Measurements from ENCODE around the gene PCSK7.

GRCh38 chr11:117171007-117171403 lies 60.9 kb downstream of the PCSK7 start:
- TF ChIP-seq, protein P1, sequence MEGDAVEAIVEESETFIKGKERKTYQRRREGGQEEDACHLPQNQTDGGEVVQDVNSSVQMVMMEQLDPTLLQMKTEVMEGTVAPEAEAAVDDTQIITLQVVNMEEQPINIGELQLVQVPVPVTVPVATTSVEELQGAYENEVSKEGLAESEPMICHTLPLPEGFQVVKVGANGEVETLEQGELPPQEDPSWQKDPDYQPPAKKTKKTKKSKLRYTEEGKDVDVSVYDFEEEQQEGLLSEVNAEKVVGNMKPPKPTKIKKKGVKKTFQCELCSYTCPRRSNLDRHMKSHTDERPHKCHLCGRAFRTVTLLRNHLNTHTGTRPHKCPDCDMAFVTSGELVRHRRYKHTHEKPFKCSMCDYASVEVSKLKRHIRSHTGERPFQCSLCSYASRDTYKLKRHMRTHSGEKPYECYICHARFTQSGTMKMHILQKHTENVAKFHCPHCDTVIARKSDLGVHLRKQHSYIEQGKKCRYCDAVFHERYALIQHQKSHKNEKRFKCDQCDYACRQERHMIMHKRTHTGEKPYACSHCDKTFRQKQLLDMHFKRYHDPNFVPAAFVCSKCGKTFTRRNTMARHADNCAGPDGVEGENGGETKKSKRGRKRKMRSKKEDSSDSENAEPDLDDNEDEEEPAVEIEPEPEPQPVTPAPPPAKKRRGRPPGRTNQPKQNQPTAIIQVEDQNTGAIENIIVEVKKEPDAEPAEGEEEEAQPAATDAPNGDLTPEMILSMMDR (conservative IDR thresholded peaks at IDR 0.05; ENCODE audit: low read depth, low read length), result no peak
- no peak for TF ChIP-seq EZH2 (IDR thresholded peaks at IDR 0.05; ENCODE audit: low read length, unreplicated experiment)
